MV-4-11 (cell line): ENCODE data around the gene KCNN1.
"Not testable (repeated sequence)": the region's sequence is repeated elsewhere in the genome, so short reads cannot be mapped to it uniquely, and the experiment has no call there.

Experiments
- DNase-seq: peaks from one replicate; lab custom pipeline; 2025; lab: John Stamatoyannopoulos, UW

KCNN1 gene

GRCh38 chr19:17969096-17969792 lies 2.3 kb downstream of the KCNN1 start:
- no peak for DNase-seq

GRCh38 chr19:17972230-17972629 lies 5.3 kb downstream of the KCNN1 start:
- DNase-seq: no peak

GRCh38 chr19:17973759-17974158 lies 6.9 kb downstream of the KCNN1 start:
- no peak for DNase-seq

- DNase-seq: no peak
Measured at GRCh38 chr19:17974551-17974950, 7.6 kb downstream of the KCNN1 start.

GRCh38 chr19:17975032-17975431 lies 8.1 kb downstream of the KCNN1 start:
- DNase-seq: no peak

GRCh38 chr19:17977021-17977420 lies 10.1 kb downstream of the KCNN1 start:
- DNase-seq: peak; percentile 39

GRCh38 chr19:17977488-17977887 lies 10.6 kb downstream of the KCNN1 start:
- no peak for DNase-seq

GRCh38 chr19:17981611-17982010 lies 14.7 kb downstream of the KCNN1 start:
- DNase-seq: no peak

- no peak for DNase-seq
Measured at GRCh38 chr19:17982430-17982829, 15.5 kb downstream of the KCNN1 start.

GRCh38 chr19:17985037-17985818 lies 18.3 kb downstream of the KCNN1 start:
- DNase-seq: no peak

- DNase-seq: not testable (repeated sequence)
Measured at GRCh38 chr19:17986569-17986968, 19.7 kb downstream of the KCNN1 start.

GRCh38 chr19:17988161-17988560 lies 21.3 kb downstream of the KCNN1 start:
- DNase-seq: no peak

- DNase-seq: no peak
Measured at GRCh38 chr19:17989425-17990094, 22.7 kb downstream of the KCNN1 start.

- DNase-seq: no peak
Measured at GRCh38 chr19:17993076-17993813, 26.3 kb downstream of the KCNN1 start.

- DNase-seq: peak; percentile 71
Measured at GRCh38 chr19:17996826-17997316, 30.0 kb downstream of the KCNN1 start.

GRCh38 chr19:17997969-17998826 lies 31.3 kb downstream of the KCNN1 start:
- DNase-seq: no peak

- no peak for DNase-seq
Measured at GRCh38 chr19:17998827-17999150, 31.9 kb downstream of the KCNN1 start.

GRCh38 chr19:17999684-18000479 lies 33.0 kb downstream of the KCNN1 start:
- DNase-seq: no peak

GRCh38 chr19:18000480-18000914 lies 33.6 kb downstream of the KCNN1 start:
- DNase-seq: peak; percentile 61
